PC-9 (cell line): ENCODE results near the gene EML3. TPM values are rescaled to one million over a fixed set of nuclear protein-coding genes. Genes with fewer than 3 reads are reported as not detected.
"Not testable (repeated sequence)": the region's sequence is repeated elsewhere in the genome, so short reads cannot be mapped to it uniquely, and the experiment has no call there.

Experiments
- BruUV-seq: library from RNA; stranded (reverse); fragments of 400-500 nt; replicated peaks from 2 replicates; lab custom pipeline; 2021; lab: Mats Ljungman, UMichigan
- CTCF ChIA-PET: fragments of 300-600 bp; sonication (Branson Sonifier 250); formaldehyde crosslinking; loops from one replicate; lab custom pipeline; 2022; ENCODE audit warnings: antibody characterized with exemption; lab: Charles Lee
- POLR2A ChIA-PET: fragments of 300-600 bp; sonication (Branson Sonifier 250); formaldehyde crosslinking; loops from one replicate; lab custom pipeline; 2022; ENCODE audit warnings: antibody characterized with exemption; ENCODE audit not compliant: unreplicated experiment; lab: Charles Lee
- DNase-seq, 2 experiments: peaks; one replicate each; pipeline versions ENCODE4 v3.0.0 to v3.0.0-alpha.2; 2015 to 2022; ENCODE audit warnings: mixed read lengths in 1 of 2
- H2AFZ ChIP-seq: fragments of 200-600 bp; sonication (generic); 2 replicates; pipeline ENCODE4 v1.8.1; 2017; ENCODE audit warnings: antibody characterized with exemption
- H3F3A ChIP-seq: fragments of 200-600 bp; sonication (generic); 2 replicates; pipeline ENCODE4 v1.8.1; 2017; ENCODE audit warnings: antibody characterized with exemption, mild to moderate bottlenecking, low read depth; ENCODE audit not compliant: insufficient read depth
- H3K27ac ChIP-seq: fragments of 200-600 bp; sonication (generic); 2 replicates; pipeline ENCODE4 v1.6.1; 2016; ENCODE audit warnings: mixed run types
- H3K27me3 ChIP-seq: fragments of 200-600 bp; sonication (generic); 2 replicates; pipeline ENCODE4 v1.6.1; 2016; ENCODE audit warnings: low read depth, mixed run types; ENCODE audit not compliant: insufficient read depth
- H3K36me3 ChIP-seq: fragments of 200-600 bp; sonication (generic); 2 replicates; pipeline ENCODE4 v1.6.1; 2016; ENCODE audit warnings: low read depth, mixed run types
- H3K4me1 ChIP-seq: fragments of 200-600 bp; sonication (generic); replicated peaks from 2 replicates; pipeline ENCODE4 v1.6.1; 2016; ENCODE audit warnings: mixed run types; ENCODE audit not compliant: insufficient read depth
- H3K4me2 ChIP-seq: fragments of 200-600 bp; sonication (generic); 2 replicates; pipeline ENCODE4 v1.6.1; 2017; ENCODE audit warnings: mixed run types
- H3K4me3 ChIP-seq: fragments of 200-600 bp; sonication (generic); 2 replicates; pipeline ENCODE4 v1.6.1; 2016; ENCODE audit warnings: mixed run types
- H3K79me2 ChIP-seq: fragments of 200-600 bp; sonication (generic); 2 replicates; pipeline ENCODE4 v1.6.1; 2017; ENCODE audit warnings: low read depth, mixed run types
- H3K9me2 ChIP-seq: fragments of 200-600 bp; sonication (generic); 2 replicates; pipeline ENCODE4 v1.8.1; 2017; ENCODE audit warnings: mild to moderate bottlenecking; ENCODE audit not compliant: insufficient read depth
- H3K9me3 ChIP-seq: fragments of 200-600 bp; sonication (generic); 2 replicates; pipeline ENCODE4 v1.8.1; 2016; ENCODE audit warnings: low read depth; ENCODE audit not compliant: insufficient read depth
- H4K20me1 ChIP-seq: fragments of 200-600 bp; sonication (generic); 2 replicates; pipeline ENCODE4 v1.8.1; 2017; ENCODE audit not compliant: insufficient read depth
- CTCF ChIP-seq: fragments of 200-600 bp; sonication (generic); conservative IDR thresholded peaks from 2 replicates; pipeline ENCODE4 v1.6.1; 2017; ENCODE audit warnings: mixed run types, antibody characterized with exemption, mild to moderate bottlenecking, moderate library complexity
- EZH2 ChIP-seq: fragments of 200-600 bp; sonication (generic); IDR thresholded peaks from 2 replicates; pipeline ENCODE4 v1.8.0; 2017; ENCODE audit warnings: antibody characterized with exemption, low read depth
- intact Hi-C: fragments of 100-400 bp; cut with micrococcal nuclease; formaldehyde crosslinking; loops from one replicate; pipeline ENCODE4 v1.10.0; 2022; ENCODE audit not compliant: unreplicated experiment
- total RNA-seq: library from RNA; stranded (reverse); gene quantifications from 2 replicates; pipeline ENCODE4 v1.2.3, GENCODE V29; 2021

Gene EML3
- total RNA-seq, 1 experiment from 2014 or later = 84.2 TPM

GRCh38 chr11:62621027-62621566 lies 8.5 kb upstream of the EML3 start:
- BruUV-seq = TSS peak; percentile 29
- H3F3A ChIP-seq = peaks cover 50% of the 10 kb centered on the region
- intact Hi-C loops = loop anchor here (5.0 kb wide), 1 partner anchor 46 kb away; the partner anchor contains the start of genes C11orf98 and CSKMT

GRCh38 chr11:62616957-62617356 lies 4.4 kb upstream of the EML3 start:
- intact Hi-C loops = not testable (repeated sequence)
- POLR2A ChIA-PET = interaction anchor here (0.6 kb wide), 1 partner anchor 25 kb away, joined by 7 read pairs; no protein-coding TSS in a partner anchor

More at GRCh38 chr11:62621027-62621566, 8.5 kb upstream of the EML3 start:
- no peaks in the 10 kb centered on the region for H3K27me3 ChIP-seq
- H3K36me3 ChIP-seq = peaks cover 6% of the 10 kb centered on the region; the same call in 1 of the 2 replicates
- ChIA-PET CTCF (interaction anchor here (0.6 to 1.0 kb wide), 2 partner anchors 29 to 166 kb away, joined by 3 to 5 read pairs; partner anchors contain the start of gene TUT1), POLR2A (interaction anchor here (0.6 to 1.6 kb wide), 5 partner anchors 29 to 609 kb away, joined by 3 to 15 read pairs (median 9); partner anchors contain the start of genes C11orf98, CSKMT, HNRNPUL2 and INTS5)
- peak overlapping the region; percentile 88 for H2AFZ ChIP-seq
- H4K20me1 ChIP-seq = no peaks in the 10 kb centered on the region
- H3K9me3 ChIP-seq = no peaks in the 10 kb centered on the region
- peak overlapping the region; percentile 75 for H3K4me2 ChIP-seq
- DNase-seq = no peak
- peaks cover 18% of the 10 kb centered on the region for H3K79me2 ChIP-seq
- peak overlapping the region; percentile 86 for H3K27ac ChIP-seq
- no peaks in the 10 kb centered on the region for H3K9me2 ChIP-seq
- TF ChIP-seq CTCF = no peak
- no peak for TF ChIP-seq EZH2
- H3K4me3 ChIP-seq = peak overlapping the region; percentile 79
- H3K4me1 ChIP-seq = peaks cover 20% of the 10 kb centered on the region

GRCh38 chr11:62615521-62615920 lies 2.9 kb upstream of the EML3 start:
- Histone ChIP-seq H3F3A (peaks cover 42% of the 10 kb centered on the region), H3K4me1 (peaks cover 38% of the 10 kb centered on the region), H3K9me2 (no peaks in the 10 kb centered on the region), H3K79me2 (peaks cover 20% of the 10 kb centered on the region), H3K36me3 (no peaks in the 10 kb centered on the region), H3K27me3 (no peaks in the 10 kb centered on the region), H2AFZ (no peak overlapping the region), H4K20me1 (no peaks in the 10 kb centered on the region), H3K4me2 (no peak overlapping the region), H3K4me3 (no peak overlapping the region), H3K27ac (no peak overlapping the region), H3K9me3 (no peaks in the 10 kb centered on the region)
- ChIA-PET POLR2A (interaction anchor here (0.6 kb wide), 1 partner anchor 39 kb away, joined by 3 read pairs; no protein-coding TSS in a partner anchor), CTCF (no interaction called here)
- no peak for DNase-seq
- intact Hi-C loops = no loop called here
- BruUV-seq = no TSS peak
- TF ChIP-seq CTCF = no peak
- no peak for TF ChIP-seq EZH2

More at GRCh38 chr11:62616957-62617356, 4.4 kb upstream of the EML3 start:
- H3K4me2 ChIP-seq, BruUV-seq, H3K4me3 ChIP-seq, H3K27me3 ChIP-seq, H3K27ac ChIP-seq, H3K36me3 ChIP-seq, DNase-seq, H4K20me1 ChIP-seq, CTCF ChIA-PET, H2AFZ ChIP-seq, H3K9me2 ChIP-seq, H3K9me3 ChIP-seq: not testable (repeated sequence)
- Histone ChIP-seq H3F3A (peaks cover 43% of the 10 kb centered on the region), H3K4me1 (peaks cover 35% of the 10 kb centered on the region), H3K79me2 (peaks cover 18% of the 10 kb centered on the region)
